ENCODE data around the gene LGALS1.
A peak's percentile ranks its signal among the peaks of the same experiment; 100 is the strongest.

Gene LGALS1

GRCh38 chr22:37674951-37675929, at the start of gene LGALS1:
Gene LGALS1, plus strand, starts transcription at chr22:37675636. Its CDS starts 67 bp downstream, at chr22:37675703.
- DNase-seq = peak; percentile 74 to 78

- DNase-seq = no peak
Observed at GRCh38 chr22:37625737-37626136, 49.7 kb upstream of the LGALS1 start.

- DNase-seq = no peak
Observed at GRCh38 chr22:37626144-37626543, 49.3 kb upstream of the LGALS1 start.

GRCh38 chr22:37626556-37627075, 48.8 kb upstream of the LGALS1 start:
- DNase-seq = no peak

GRCh38 chr22:37627121-37627520, 48.3 kb upstream of the LGALS1 start:
- peak; percentile 64 to 73 for DNase-seq

- DNase-seq = peak; percentile 68 to 71
Observed at GRCh38 chr22:37627545-37627944, 47.9 kb upstream of the LGALS1 start.

GRCh38 chr22:37628830-37629229, 46.6 kb upstream of the LGALS1 start:
- DNase-seq = no peak

GRCh38 chr22:37629928-37630327, 45.5 kb upstream of the LGALS1 start:
- no peak for DNase-seq

GRCh38 chr22:37630839-37631435, 44.5 kb upstream of the LGALS1 start:
- no peak for DNase-seq

- no peak for DNase-seq
Observed at GRCh38 chr22:37631448-37632173, 43.8 kb upstream of the LGALS1 start.

GRCh38 chr22:37632174-37633088, 43.0 kb upstream of the LGALS1 start:
- no peak for DNase-seq

GRCh38 chr22:37633089-37633624, 42.3 kb upstream of the LGALS1 start:
- peak; percentile 74 to 89 for DNase-seq

- DNase-seq = peak; percentile 97
Observed at GRCh38 chr22:37633625-37634416, 41.6 kb upstream of the LGALS1 start.

- DNase-seq = peak; percentile 48 to 50
Observed at GRCh38 chr22:37634417-37634924, 41.0 kb upstream of the LGALS1 start.

- no peak for DNase-seq
Observed at GRCh38 chr22:37635157-37635556, 40.3 kb upstream of the LGALS1 start.

GRCh38 chr22:37636186-37636948, 39.1 kb upstream of the LGALS1 start:
- DNase-seq = peak; percentile 39 to 68

GRCh38 chr22:37636949-37637273, 38.5 kb upstream of the LGALS1 start:
- no peak for DNase-seq

- DNase-seq = peak in 1 of 2 experiments; percentile 3
Observed at GRCh38 chr22:37638391-37639069, 36.9 kb upstream of the LGALS1 start.

GRCh38 chr22:37639070-37639760, 36.2 kb upstream of the LGALS1 start, which contains the start of gene SH3BP1:
Gene SH3BP1, plus strand, starts transcription at chr22:37639669. Its CDS starts 119 bp downstream, at chr22:37639788.
- peak; percentile 57 to 58 for DNase-seq

Data from Kasumi-1 (cell line).